GM19397 (cell line): ENCODE measurements around the gene XRN2.

Experiments used
- ATAC-seq: cut with Tn5 transposase; IDR thresholded peaks from one replicate; pipeline ENCODE4 v1.9.1; 2021; ENCODE audit warnings: mild to moderate bottlenecking, moderate library complexity; ENCODE audit not compliant: unreplicated experiment

The XRN2 gene

GRCh38 chr20:21384308-21384892 is 81.3 kb downstream of the XRN2 start:
- no peak for ATAC-seq

DNA sequence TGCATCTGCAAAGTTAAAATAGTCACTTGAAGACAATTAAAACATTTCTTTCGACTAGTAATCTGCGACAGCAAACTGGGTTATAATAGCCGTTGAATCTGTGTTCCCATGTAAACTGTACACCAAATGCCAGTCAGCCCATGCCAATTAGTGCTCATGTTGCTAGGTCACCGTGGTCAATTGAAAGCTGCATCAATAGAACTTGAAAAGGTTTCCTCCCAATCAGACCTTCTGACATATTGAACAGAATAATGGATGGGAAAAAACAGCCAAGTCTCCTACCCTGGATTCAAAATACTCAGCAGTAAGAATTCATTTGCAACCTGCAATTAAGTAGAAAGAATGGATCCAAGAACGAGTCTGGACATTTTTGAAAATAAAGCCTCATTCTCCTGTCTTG is 83.0 kb downstream of the XRN2 start:
- no peak for ATAC-seq

DNA sequence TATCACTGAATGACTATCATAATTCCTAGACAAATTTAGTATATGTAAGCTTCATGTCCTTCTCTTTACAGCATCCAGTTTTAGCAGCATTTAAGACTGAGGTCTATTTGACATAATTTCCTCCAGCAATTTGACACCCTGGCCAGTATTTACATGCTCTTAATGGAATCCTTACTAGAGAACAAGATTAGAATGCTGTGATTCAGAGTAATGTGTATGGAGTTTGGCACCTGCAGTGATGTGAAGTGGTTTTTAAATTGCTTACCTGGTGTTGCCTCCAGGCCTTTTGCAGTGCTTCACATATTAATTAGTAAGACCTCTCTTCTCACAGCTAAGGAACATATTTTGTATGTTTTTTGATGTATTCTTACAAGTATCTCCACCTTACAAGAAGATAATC is 84.4 kb downstream of the XRN2 start:
- no peak for ATAC-seq

DNA sequence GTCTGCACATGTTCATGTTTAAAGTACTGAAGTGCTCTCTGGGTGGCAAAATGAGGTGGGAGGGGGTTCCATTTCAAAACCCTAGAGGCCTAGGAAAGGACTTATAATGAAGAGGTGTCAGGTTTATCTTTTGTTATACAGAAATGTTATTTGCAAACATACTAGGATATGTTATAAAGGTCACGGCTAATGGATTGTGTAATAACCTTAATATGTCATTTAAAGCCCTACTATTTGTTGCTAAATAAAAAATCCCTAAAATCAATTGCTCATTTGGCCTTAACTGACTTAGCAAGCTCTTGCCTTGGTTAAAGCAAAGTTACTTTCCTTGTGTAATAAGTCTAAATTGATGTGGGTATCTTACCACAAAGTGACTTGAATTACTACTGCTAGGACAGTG is 85.4 kb downstream of the XRN2 start:
- no peak for ATAC-seq

- ATAC-seq, result no peak
These were observed 86.2 kb downstream of the XRN2 start for GRCh38 chr20:21389368-21389767.

GRCh38 chr20:21390768-21391167 is 87.6 kb downstream of the XRN2 start:
- no peak for ATAC-seq

GRCh38 chr20:21391185-21391971 is 88.2 kb downstream of the XRN2 start:
- ATAC-seq, result no peak

DNA sequence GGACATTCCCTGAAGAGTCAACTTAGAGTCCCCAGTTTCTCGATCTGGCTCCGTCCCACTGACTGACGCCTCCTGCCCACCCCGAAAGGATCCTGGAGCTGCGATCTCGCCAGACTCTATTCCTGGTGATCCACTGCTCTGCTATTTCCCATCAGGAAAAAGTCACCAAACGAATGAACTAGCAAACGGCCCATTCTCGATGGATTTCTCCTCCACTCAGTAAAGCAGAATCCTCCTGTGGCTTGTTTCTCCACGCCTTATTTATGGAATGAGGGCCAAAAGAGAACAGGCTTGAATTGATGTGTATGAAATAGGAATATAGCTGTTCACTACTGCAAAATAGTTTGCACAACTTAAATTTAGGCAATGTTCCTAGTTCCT is 88.8 kb downstream of the XRN2 start:
- ATAC-seq, result no peak

- no peak for ATAC-seq
These were observed 90.0 kb downstream of the XRN2 start for GRCh38 chr20:21393166-21393565.

DNA sequence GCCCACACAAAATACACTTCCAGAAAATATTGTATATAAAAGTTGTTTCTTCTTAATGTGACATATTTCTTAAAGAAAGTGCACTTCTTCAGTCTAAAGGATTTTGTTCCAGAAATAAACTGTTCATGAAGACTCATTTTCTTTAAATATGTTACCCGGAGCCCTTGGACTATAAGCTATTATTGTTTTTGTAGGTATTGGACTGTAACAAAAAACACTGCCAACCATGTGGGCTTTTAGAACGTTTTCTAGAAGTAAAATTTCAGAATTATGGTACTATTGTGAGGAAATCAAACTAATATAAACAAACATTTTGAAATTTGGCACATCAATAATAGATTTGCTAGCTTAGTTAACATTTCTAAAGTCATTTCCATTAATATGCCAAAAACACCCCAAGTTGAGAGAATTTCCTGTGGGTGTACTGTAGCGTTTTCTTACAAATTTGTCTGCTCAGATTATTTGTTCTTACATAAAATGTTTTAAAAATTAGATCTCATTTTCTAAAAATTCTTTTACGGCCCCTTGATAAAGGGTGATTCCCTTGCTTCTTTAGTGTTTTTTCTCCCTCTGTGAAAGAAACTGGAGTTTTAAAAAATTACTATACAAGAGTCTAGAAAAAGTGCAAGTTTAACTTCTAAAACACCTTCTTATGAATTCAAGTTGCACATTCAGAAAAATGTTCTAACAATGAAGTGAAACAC is 90.8 kb downstream of the XRN2 start:
- ATAC-seq, result no peak

DNA sequence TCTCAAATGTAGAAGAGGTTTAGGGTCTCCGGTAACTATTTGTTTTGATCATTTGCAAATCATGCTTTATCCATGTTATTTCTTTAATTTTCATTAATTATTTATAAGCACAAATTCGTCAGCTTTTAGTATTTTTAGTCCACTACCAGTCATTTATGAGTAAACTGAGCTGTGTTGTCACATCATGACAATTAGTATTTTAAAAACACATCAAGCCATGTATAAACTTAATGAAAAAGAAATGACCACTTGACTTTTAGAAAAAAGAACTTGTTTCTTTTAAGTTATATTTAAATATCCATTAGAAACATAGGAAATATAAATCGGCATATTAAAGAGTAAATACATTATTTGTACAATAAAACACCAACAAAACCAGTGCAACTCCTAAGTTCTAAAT is 91.4 kb downstream of the XRN2 start:
- ATAC-seq, result no peak

- no peak for ATAC-seq
These were observed 92.0 kb downstream of the XRN2 start for GRCh38 chr20:21395051-21395665.

GRCh38 chr20:21395666-21396598 is 92.8 kb downstream of the XRN2 start:
- no peak for ATAC-seq

GRCh38 chr20:21396599-21397340 is 93.6 kb downstream of the XRN2 start:
- ATAC-seq, result no peak

DNA sequence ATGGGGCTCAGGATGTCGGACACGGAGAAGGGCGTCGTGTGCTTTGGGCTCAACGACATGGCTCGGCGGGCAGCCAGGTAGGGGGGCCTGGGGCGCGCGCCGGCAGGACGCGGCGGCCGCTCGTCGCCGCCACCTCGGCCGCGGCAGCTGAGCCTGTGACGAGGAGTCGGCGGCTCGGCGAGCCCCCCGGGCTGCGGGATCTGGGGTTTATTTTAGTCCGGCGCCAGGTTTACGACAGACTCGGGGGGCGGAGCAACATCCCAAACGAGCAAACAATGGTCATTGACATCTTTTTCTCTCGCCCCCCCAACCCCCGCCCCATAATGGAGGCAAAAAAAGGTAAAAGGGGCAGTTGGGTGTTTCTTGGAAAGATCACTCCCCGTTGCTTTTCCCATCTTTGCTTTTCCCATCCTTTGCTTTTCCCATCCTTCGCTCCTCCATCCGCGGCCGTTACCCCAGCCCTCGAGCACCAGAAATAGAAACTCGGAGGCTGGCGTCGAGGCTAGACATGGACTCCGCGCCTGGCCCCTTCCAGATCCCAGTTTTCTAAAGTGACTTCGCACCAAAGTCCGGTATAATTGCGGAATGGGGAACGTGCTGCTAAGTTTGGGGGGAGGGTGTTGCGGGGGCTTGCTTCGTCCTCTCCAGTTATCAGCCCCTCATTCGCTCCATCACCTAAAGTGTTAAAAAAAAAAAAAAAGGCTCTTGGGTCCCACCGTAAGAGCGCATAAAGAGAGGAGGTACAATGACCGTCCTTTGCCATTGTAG is 94.4 kb downstream of the XRN2 start, which contains the start of gene NKX2-4:
Gene NKX2-4, minus strand, starts transcription at position 186 of the 768 bp plus-strand sequence. Its CDS starts 127 bp downstream, at position 59.
- no peak for ATAC-seq

DNA sequence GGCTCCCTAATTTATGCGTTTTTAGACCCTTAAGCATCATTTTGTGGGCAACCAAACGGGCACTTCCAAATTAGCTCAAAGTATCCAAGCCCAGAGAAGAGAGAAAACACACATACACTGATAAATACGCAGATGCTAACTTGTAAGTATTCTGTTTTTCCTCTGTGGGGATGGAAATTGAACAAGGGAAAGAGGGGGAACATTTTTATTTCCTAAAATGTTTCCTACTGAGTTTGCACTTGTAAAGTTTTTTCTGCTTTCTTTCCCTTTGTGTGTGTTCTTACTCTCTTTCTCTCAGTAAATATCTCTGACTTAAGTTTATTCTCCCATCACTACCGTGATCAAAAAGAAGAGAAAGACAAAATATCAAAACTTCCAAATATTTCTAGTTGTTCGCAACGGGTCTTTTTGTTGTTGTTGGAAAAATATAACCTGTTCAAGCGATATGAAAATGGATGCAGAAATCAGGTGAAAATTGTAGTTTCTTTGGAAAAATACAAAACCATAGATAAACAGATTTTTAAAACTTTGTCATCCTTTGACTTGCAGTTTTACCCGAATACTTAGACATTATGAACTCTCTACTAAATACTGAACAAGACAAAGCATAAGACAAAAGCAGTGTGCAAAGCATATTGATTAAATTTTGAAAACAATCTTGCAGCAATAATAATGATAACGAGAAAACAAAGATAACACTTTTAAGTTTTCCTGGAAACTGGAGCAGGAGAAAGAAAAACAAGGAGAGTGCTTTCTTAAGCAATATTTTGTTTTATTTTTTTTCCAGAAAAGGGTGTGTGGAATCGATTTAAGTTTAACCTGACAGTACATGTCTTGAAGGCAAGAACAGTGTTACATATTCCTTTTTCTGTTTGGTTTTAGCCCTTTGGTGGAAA is 95.2 kb downstream of the XRN2 start:
- ATAC-seq, result no peak

DNA sequence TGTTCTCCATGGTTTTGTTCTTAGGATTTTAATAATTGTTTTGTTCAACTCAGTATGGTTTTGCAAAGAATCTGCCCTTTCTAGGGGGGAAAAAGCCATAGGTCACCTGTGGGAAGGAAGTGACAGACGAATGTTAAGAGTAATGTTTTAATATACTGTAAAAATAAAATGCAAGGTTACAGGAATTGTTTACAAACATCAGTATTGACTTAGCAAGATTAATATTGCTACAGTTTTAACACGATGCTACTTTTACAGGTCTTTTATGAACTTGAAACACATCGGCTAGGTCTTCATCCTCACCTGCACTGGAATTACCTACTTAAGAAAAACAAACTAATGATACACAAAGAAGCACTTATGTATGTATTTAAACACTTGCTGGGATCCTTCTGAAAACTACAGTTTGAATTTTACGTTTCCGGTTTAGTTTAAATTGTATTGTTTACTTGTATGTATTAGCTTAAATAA is 95.9 kb downstream of the XRN2 start:
- ATAC-seq, result no peak

DNA sequence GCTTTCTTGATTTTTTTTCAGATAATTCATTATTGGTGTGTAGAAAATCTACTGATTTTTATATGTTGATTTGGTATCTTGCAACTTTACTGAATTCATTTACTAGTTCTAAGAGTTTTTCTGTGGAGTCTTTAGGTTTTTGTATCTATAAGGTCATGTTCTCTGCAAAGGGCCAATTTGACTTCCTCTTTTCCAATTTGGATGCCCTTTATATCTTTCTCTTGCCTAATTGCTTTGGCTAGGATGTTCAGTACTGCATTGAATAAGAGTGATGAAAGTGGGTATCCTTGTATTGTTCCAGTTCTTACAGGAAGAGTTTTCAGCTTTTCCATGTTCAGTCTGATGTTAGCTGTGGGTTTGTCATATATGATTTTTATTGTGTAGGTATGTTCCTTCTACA is 108.6 kb downstream of the XRN2 start:
- ATAC-seq, result no peak
